RWPE1 (cell line): ENCODE measurements around the gene CRYBB2.

Source experiments
- CTCF ChIA-PET: fragments of 350-600 bp; sonication (Branson Sonifier 250); formaldehyde crosslinking; extraction: SDS; loops from one replicate; lab custom pipeline; 2021; lab: Yijun Ruan, JAX
- POLR2A ChIA-PET: fragments of 400-600 bp; formaldehyde crosslinking; extraction: SDS; loops from one replicate; lab custom pipeline; 2020; ENCODE audit warnings: antibody characterized with exemption; ENCODE audit not compliant: low non-redundant PET; lab: Yijun Ruan, JAX
- DNase-seq: peaks from one replicate; pipeline ENCODE4 v3.0.0; 2012; ENCODE audit warnings: low spot score
- H3K27ac ChIP-seq: fragments of 450-650 bp; 2 replicates; pipeline ENCODE4 v1.5.1; 2017
- TF ChIP-seq, protein P1 (sequence below): fragments of 450-650 bp; conservative IDR thresholded peaks from 2 replicates; pipeline ENCODE4 v1.5.1; 2017; ENCODE audit warnings: low read depth, mild to moderate bottlenecking

Gene CRYBB2

DNA sequence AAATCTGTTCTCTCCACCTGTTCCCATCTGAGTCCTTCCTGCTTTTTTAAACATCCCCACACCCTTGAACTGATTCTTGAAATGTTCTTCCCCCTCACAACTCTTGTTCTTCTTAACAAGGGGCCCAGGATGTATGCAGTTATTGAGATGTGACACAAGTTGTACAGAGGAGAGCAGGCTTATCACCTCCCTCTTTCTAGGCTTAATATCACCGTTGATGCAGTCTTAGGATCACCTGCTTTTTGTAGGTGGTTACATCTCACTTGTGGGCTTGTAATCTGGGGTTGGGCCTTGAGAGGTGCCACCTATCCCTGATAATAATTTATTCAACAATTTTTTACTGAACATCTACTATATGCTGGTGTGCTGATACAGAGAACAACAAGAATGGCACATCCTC is 13.6 kb upstream of the CRYBB2 start:
- ChIA-PET CTCF (no interaction called here), POLR2A (interaction anchor here (0.6 kb wide), 1 partner anchor 8 kb away, joined by 7 read pairs; no protein-coding TSS in a partner anchor)

DNA sequence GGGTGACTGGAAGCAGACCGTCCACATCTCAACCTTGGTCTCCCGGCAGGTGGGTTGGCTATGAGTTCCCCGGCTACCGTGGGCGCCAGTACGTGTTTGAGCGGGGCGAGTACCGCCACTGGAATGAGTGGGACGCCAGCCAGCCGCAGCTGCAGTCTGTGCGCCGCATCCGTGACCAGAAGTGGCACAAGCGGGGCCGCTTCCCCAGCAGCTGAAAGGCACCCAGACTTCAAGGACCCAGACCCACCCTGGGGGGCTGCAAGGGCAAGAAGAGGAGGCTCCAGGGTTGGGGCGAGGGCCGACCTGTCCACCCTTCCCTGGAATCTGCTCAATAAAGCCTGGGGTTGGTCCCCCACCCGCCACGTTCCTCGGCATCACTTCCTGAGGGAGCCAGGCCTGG is 12.4 kb upstream of the CRYBB2 start:
- POLR2A ChIA-PET = no interaction called here
- H3K27ac ChIP-seq = no peak overlapping the region
- TF ChIP-seq, protein P1, sequence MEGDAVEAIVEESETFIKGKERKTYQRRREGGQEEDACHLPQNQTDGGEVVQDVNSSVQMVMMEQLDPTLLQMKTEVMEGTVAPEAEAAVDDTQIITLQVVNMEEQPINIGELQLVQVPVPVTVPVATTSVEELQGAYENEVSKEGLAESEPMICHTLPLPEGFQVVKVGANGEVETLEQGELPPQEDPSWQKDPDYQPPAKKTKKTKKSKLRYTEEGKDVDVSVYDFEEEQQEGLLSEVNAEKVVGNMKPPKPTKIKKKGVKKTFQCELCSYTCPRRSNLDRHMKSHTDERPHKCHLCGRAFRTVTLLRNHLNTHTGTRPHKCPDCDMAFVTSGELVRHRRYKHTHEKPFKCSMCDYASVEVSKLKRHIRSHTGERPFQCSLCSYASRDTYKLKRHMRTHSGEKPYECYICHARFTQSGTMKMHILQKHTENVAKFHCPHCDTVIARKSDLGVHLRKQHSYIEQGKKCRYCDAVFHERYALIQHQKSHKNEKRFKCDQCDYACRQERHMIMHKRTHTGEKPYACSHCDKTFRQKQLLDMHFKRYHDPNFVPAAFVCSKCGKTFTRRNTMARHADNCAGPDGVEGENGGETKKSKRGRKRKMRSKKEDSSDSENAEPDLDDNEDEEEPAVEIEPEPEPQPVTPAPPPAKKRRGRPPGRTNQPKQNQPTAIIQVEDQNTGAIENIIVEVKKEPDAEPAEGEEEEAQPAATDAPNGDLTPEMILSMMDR = no peak
- DNase-seq = no peak
- CTCF ChIA-PET = no interaction called here

More for the DNA sequence above, 13.6 kb upstream of the CRYBB2 start:
- DNase-seq = no peak
- no peak overlapping the region for H3K27ac ChIP-seq
- TF ChIP-seq, protein P1 = no peak

DNA sequence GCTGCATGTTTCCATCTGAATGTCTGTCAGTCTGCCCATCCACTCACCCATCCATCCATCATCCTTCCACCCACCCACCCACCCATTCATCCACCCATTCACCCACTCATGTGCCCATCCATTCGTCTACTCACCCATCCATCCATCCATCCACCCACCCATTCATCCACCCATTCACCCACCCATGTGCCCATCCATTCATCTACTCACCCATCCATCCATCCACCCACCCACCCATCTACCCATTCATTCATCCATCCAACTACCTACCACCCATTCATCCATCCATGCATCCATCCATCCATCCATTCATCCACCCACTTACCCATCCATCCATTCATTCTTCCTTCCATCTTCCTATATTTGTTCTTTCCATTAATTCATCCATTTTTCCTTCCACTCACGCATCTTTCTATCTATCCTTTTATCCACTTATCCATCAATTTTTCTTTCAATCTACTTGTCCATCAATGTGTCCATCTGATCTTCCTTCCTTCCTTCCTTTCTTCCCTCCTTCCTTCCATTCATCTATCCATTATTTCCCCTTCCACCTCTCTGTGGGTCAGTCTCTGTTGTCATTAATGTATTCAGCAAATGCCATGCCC is 11.8 kb upstream of the CRYBB2 start:
- ChIA-PET CTCF (no interaction called here), POLR2A (no interaction called here)
- H3K27ac ChIP-seq = no peak overlapping the region
- TF ChIP-seq, protein P1 = no peak
- DNase-seq = no peak

DNA sequence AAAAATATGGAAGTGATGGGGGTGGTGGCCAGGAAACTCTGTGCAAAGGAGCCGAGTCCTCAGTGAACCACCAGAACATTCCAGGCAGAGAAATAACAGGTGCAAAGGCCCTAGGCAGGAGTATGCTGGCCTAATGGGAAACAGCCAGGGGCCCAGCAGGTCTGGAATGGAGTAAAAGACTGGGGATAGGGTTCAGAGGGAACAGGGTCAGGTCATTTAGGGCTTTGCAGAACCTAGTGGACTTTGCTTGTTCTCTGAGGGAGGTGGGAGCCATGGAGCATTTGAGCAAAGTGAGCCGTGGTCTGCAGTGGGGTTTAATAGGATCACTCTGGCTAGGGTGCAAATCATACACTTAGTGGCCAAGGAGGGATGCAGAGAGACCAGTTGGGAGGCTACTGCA is 11.1 kb upstream of the CRYBB2 start:
- POLR2A ChIA-PET = no interaction called here
- H3K27ac ChIP-seq = no peak overlapping the region
- TF ChIP-seq, protein P1 = no peak
- DNase-seq = no peak
- CTCF ChIA-PET = no interaction called here

DNA sequence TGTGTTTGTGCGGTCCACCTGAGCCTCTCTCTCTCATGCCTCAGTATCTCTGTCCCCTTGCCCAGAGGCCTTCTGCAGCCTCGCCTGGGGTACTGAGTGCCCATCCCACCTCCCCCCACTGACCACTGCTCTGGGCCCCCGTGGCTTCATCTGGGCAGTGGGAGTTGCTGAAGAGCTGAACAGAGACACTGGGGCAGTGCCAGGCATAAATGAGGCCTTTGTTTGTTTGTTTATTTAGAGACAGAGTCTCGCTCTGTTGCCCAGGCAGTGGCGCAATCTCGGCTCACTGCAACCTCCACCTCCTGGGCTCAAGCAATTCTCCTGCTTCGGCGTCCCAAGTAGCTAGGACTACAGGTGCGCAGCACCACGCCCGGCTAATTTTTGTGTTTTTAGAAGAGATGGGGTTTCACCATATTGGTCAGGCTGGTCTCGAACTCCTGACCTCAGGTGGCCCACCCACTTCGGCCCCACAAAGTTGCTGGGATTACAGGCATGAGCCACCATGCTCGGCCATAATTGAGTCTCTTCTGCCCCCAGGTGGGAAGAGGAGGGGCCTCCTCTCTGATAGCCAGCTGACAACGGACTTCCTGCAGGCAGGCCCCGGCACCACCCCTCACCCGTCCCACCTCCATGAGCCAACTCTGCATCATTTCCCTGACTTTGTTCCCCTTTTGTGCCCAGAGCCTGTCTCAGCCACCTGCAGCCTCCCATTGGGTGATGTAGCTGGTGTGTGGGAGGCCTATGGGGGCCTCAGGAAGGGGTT is 10.5 kb upstream of the CRYBB2 start:
- no peak for DNase-seq
- TF ChIP-seq, protein P1 = no peak
- H3K27ac ChIP-seq = no peak overlapping the region
- POLR2A ChIA-PET = no interaction called here
- CTCF ChIA-PET = no interaction called here

DNA sequence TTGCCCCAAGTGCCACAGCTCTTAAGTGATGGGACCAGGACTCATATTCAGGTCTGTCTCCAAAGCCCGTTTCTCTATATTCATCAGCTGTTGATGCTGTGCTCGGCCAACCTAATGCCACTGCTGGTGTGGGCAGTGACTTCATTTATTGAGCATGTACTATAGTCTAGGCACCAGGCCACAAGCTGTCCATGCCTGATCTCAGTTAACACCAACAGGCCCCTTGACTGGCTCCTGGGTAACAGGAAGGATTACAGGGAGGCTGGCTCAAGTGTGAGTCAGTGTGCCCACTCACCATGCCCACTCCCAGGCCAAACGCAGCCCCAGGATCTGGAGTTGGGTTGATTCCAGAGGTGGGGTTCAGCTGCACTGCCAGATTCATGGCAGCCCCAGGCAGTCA is 8.6 kb upstream of the CRYBB2 start:
- TF ChIP-seq, protein P1 = no peak
- H3K27ac ChIP-seq = no peak overlapping the region
- ChIA-PET CTCF (no interaction called here), POLR2A (no interaction called here)
- no peak for DNase-seq
